Measurements from ENCODE around the gene SARDH.

The SARDH gene

GRCh38 chr9:133710661-133711427 lies 27.3 kb downstream of the SARDH start:
- no peak for DNase-seq
- in situ Hi-C loops (cut with HindIII; ENCODE audit: low pct_ligation_motif_present, low pct_unique_long_range_greater_than_20kb, low sequenced_read_pairs) = no loop called here

GRCh38 chr9:133709691-133710571 lies 28.2 kb downstream of the SARDH start:
- in situ Hi-C loops (cut with HindIII; ENCODE audit: low pct_ligation_motif_present, low pct_unique_long_range_greater_than_20kb, low sequenced_read_pairs) = no loop called here
- DNase-seq = no peak

GRCh38 chr9:133709015-133709611 lies 29.0 kb downstream of the SARDH start:
- no peak for DNase-seq
- in situ Hi-C loops (cut with HindIII; ENCODE audit: low pct_ligation_motif_present, low pct_unique_long_range_greater_than_20kb, low sequenced_read_pairs) = no loop called here

- DNase-seq = no peak
- in situ Hi-C loops (cut with HindIII; ENCODE audit: low pct_ligation_motif_present, low pct_unique_long_range_greater_than_20kb, low sequenced_read_pairs) = no loop called here
These were observed 29.7 kb downstream of the SARDH start for GRCh38 chr9:133708246-133709014.

GRCh38 chr9:133707763-133708245 lies 30.3 kb downstream of the SARDH start:
- no peak for DNase-seq
- in situ Hi-C loops (cut with HindIII; ENCODE audit: low pct_ligation_motif_present, low pct_unique_long_range_greater_than_20kb, low sequenced_read_pairs) = no loop called here

GRCh38 chr9:133707065-133707762 lies 30.9 kb downstream of the SARDH start:
- in situ Hi-C loops (cut with HindIII; ENCODE audit: low pct_ligation_motif_present, low pct_unique_long_range_greater_than_20kb, low sequenced_read_pairs) = no loop called here

GRCh38 chr9:133706307-133707050 lies 31.7 kb downstream of the SARDH start:
- in situ Hi-C loops (cut with HindIII; ENCODE audit: low pct_ligation_motif_present, low pct_unique_long_range_greater_than_20kb, low sequenced_read_pairs) = no loop called here
- DNase-seq = no peak

More at GRCh38 chr9:133707065-133707762, 30.9 kb downstream of the SARDH start:
- no peak for DNase-seq

GRCh38 chr9:133705576-133705975 lies 32.6 kb downstream of the SARDH start:
- in situ Hi-C loops (cut with HindIII; ENCODE audit: low pct_ligation_motif_present, low pct_unique_long_range_greater_than_20kb, low sequenced_read_pairs) = no loop called here

GRCh38 chr9:133704711-133705181 lies 33.4 kb downstream of the SARDH start:
- in situ Hi-C loops (cut with HindIII; ENCODE audit: low pct_ligation_motif_present, low pct_unique_long_range_greater_than_20kb, low sequenced_read_pairs) = no loop called here
- DNase-seq = no peak

More at GRCh38 chr9:133705576-133705975, 32.6 kb downstream of the SARDH start:
- DNase-seq = no peak

GRCh38 chr9:133703591-133704399 lies 34.4 kb downstream of the SARDH start:
- in situ Hi-C loops (cut with HindIII; ENCODE audit: low pct_ligation_motif_present, low pct_unique_long_range_greater_than_20kb, low sequenced_read_pairs) = no loop called here
- no peak for DNase-seq

GRCh38 chr9:133702798-133703590 lies 35.2 kb downstream of the SARDH start:
- DNase-seq = no peak
- in situ Hi-C loops (cut with HindIII; ENCODE audit: low pct_ligation_motif_present, low pct_unique_long_range_greater_than_20kb, low sequenced_read_pairs) = no loop called here

GRCh38 chr9:133701981-133702797 lies 36.0 kb downstream of the SARDH start:
- no peak for DNase-seq
- in situ Hi-C loops (cut with HindIII; ENCODE audit: low pct_ligation_motif_present, low pct_unique_long_range_greater_than_20kb, low sequenced_read_pairs) = no loop called here

GRCh38 chr9:133701321-133701980 lies 36.7 kb downstream of the SARDH start:
- in situ Hi-C loops (cut with HindIII; ENCODE audit: low pct_ligation_motif_present, low pct_unique_long_range_greater_than_20kb, low sequenced_read_pairs) = no loop called here
- no peak for DNase-seq

GRCh38 chr9:133700819-133701320 lies 37.3 kb downstream of the SARDH start:
- in situ Hi-C loops (cut with HindIII; ENCODE audit: low pct_ligation_motif_present, low pct_unique_long_range_greater_than_20kb, low sequenced_read_pairs) = no loop called here
- no peak for DNase-seq

Data from ACHN (cell line).